Thyroid gland (tissue), 4 donors: ENCODE results near the gene CBX1. TPM values are rescaled to one million over a fixed set of nuclear protein-coding genes. Genes with fewer than 3 reads are reported as not detected.

Source experiments
- DNase-seq, 2 donors: peaks; one replicate each; pipeline ENCODE4 v3.0.0-alpha.2; 2019
- H3K27ac ChIP-seq, 3 donors: fragments of 200-600 bp; sonication (generic); 1 replicate in 2 of 3; 2 replicates in 1 of 3; pipeline ENCODE4 v1.5.1; 2016 to 2019; ENCODE audit warnings: mild to moderate bottlenecking in 1 of 3, moderate library complexity in 1 of 3
- H3K27me3 ChIP-seq: fragments of 200-600 bp; sonication (generic); one replicate; pipeline ENCODE4 v1.5.1; 2019
- H3K36me3 ChIP-seq, 2 donors: fragments of 200-600 bp; sonication (generic); one replicate each; pipeline ENCODE4 v1.5.1; 2016 to 2019
- H3K4me1 ChIP-seq, 2 donors: fragments of 200-600 bp; sonication (generic); one replicate each; pipeline ENCODE4 v1.5.1; 2017 to 2019
- H3K4me3 ChIP-seq, 3 donors: fragments of 200-600 bp; sonication (generic); replicated peaks in 1 of 3; 1 replicate in 2 of 3; 2 replicates in 1 of 3; pipeline ENCODE4 v1.5.1; 2016; ENCODE audit warnings: mild to moderate bottlenecking in 1 of 3
- H3K9me3 ChIP-seq: fragments of 200-600 bp; sonication (generic); one replicate; pipeline ENCODE4 v1.5.1; 2017
- POLR2A ChIP-seq, 2 donors: fragments of 450-650 bp; IDR thresholded peaks; one replicate each; pipeline ENCODE4 v1.6.1; 2017; ENCODE audit warnings: antibody characterized with exemption in 2 of 2, mild to moderate bottlenecking in 2 of 2, moderate library complexity in 1 of 2
- WGBS, 2 donors: methylation state at CpG; one replicate each; pipeline ENCODE4 v1.1.5; 2017; 5-methylcytosine and 5-hydroxymethylcytosine counted together
- intact Hi-C: fragments of 100-400 bp; cut with DNase I; formaldehyde crosslinking; loops from one replicate; pipeline ENCODE4 v1.15.1; 2023
- total RNA-seq, 4 donors: library from RNA; depleted of rRNA; stranded (reverse); fragments of >200 nt; gene quantifications; one replicate each; pipeline ENCODE4 v1.2.3, GENCODE V29; 2016
- TF ChIP-seq, protein P1 (sequence below), 6 experiments: fragments of 200-600 bp in 3 of 6; fragments of 450-650 bp in 3 of 6; sonication (generic) in 3 of 6; IDR thresholded peaks; one replicate each; pipeline ENCODE4 v1.5.1; 2016 to 2019; ENCODE audit warnings: antibody characterized with exemption in 6 of 6, mild to moderate bottlenecking in 2 of 6, inconsistent platforms in 1 of 6, moderate library complexity in 1 of 6

CBX1 gene
- total RNA-seq, 4 donors from 2014 or later, result 33.0 to 49.1 (median 38.2) TPM

DNA sequence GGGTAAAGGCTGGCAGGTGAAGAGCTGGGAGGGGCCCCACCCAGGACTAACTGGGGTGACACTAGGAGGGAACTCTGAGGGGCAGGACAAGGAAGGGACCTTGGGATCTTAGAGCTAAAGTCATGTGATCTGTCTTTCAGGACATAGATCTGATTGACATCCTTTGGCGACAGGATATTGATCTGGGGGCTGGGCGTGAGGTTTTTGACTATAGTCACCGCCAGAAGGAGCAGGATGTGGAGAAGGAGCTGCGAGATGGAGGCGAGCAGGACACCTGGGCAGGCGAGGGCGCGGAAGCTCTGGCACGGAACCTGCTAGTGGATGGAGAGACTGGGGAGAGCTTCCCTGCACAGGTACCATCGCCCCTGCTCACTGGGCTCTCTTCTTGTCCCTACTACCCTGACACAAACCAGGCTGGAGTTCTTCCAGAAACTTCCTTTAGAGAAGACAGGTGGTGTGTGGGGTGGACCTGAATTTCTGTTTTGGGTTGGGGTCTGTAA, 45.0 kb downstream of the CBX1 start:
- Histone ChIP-seq H3K27me3 (no peaks in the 10 kb centered on the region), H3K4me3 (no peak overlapping the region), H3K36me3 (peaks cover 47% of the 10 kb centered on the region in 2 donors), H3K27ac (peak overlapping the region in 1 of 3 donors; percentile 29), H3K9me3 (no peaks in the 10 kb centered on the region), H3K4me1 (peaks cover 40 to 45% of the 10 kb centered on the region in 2 donors)
- WGBS, 2 donors, result 91 to 94% methylated on average over 10 of the region's 10 CpGs
- DNase-seq, result no peak
- intact Hi-C loops, result no loop called here
- TF ChIP-seq POLR2A (IDR thresholded peaks at IDR 0.05), result no peak
- TF ChIP-seq, protein P1, sequence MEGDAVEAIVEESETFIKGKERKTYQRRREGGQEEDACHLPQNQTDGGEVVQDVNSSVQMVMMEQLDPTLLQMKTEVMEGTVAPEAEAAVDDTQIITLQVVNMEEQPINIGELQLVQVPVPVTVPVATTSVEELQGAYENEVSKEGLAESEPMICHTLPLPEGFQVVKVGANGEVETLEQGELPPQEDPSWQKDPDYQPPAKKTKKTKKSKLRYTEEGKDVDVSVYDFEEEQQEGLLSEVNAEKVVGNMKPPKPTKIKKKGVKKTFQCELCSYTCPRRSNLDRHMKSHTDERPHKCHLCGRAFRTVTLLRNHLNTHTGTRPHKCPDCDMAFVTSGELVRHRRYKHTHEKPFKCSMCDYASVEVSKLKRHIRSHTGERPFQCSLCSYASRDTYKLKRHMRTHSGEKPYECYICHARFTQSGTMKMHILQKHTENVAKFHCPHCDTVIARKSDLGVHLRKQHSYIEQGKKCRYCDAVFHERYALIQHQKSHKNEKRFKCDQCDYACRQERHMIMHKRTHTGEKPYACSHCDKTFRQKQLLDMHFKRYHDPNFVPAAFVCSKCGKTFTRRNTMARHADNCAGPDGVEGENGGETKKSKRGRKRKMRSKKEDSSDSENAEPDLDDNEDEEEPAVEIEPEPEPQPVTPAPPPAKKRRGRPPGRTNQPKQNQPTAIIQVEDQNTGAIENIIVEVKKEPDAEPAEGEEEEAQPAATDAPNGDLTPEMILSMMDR (IDR thresholded peaks at IDR 0.05), result no peak

DNA sequence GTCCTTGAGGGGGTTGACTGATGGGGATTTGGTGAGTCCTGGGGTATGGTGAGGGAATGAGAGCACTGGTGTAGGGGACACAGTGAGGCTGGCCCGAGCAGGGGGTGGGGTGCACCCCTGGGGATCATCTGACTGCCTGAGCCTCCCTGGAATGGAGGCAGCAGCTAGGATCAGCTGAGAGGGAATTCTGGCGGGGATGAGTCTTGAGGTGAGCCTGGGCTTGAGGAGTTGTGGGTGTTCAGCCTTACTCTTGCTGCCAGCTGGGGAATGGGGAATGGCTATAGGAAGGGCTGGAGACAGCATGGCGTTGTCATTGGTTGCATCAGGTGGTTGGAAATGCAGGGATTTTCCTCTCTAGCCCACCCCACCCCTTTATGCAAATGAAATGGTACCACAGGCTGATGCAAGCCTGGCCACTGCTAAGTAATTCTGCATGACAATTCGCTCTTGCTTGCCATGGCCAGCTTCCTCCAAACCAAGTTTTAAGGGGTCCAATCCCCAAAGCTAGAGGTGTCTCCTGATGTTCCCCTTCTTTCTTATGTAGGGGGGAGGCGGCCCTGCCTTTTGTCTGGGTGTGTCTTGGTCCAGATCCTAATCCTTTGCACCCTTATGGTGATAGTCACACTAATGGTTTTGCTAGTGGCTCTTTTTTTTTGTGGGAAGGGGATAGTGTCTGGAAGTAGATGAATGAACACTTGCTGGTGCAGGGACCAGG, 45.6 kb downstream of the CBX1 start:
- Histone ChIP-seq H3K4me1 (peaks cover 47 to 51% of the 10 kb centered on the region in 2 donors), H3K27ac (peak overlapping the region in 1 of 3 donors; percentile 29), H3K36me3 (peaks cover 43 to 49% of the 10 kb centered on the region in 2 donors), H3K9me3 (no peaks in the 10 kb centered on the region), H3K4me3 (no peak overlapping the region), H3K27me3 (no peaks in the 10 kb centered on the region)
- 91 to 95% methylated on average over 5 of the region's 5 CpGs for WGBS, 2 donors
- intact Hi-C loops, result no loop called here
- DNase-seq, result no peak
- TF ChIP-seq, protein P1 (IDR thresholded peaks at IDR 0.05), result no peak
- no peak for TF ChIP-seq POLR2A (IDR thresholded peaks at IDR 0.05)

DNA sequence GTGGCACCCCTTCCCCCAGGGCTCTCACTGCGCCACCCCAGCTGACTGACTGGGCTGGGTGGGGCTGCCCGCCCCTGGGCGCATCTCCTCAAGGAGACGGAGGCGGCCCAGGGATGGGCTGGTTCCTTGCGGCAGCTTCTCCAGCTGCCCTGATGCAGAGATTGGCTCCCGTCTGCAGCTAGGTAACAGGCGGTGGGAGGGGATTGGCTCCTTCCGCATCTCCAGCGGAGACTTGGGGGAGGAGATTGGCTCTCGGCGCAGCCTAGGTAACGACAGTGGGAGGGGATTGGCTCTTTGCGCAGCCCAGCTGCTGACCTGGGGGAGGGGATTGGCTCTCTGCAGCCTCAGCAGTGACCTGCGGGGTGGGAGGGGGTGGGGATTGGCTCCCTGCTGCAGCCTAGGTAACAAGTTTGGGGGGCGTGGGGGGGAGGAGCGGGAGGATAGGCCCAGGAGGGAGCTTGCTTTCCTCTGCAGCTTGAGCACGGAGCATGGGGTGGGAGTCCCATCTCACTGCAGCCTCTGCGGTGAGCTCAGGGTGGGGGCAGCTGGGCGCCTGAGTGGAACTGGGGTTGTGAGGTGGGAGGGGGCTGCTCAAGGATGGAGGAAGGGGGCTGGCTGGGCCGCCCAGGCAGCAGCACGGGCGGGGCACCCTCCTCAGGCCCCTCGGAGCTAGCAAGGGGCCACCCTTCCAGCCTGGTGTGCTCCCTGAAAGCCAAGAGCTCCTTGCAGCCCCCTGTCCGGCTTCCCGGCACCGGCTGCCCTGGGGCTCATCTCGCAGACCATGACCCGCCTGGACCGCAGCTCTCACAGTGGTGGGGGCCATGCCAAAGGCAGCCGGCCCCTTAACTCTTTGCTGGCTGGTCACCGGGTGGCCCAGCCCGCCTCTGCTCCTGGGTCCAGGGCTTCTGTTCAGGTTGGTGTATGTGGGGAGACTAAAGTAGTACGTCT, 46.8 kb downstream of the CBX1 start:
- Histone ChIP-seq H3K27me3 (no peaks in the 10 kb centered on the region), H3K4me1 (peaks cover 58 to 63% of the 10 kb centered on the region in 2 donors), H3K27ac (peak overlapping the region; percentile 92 to 97 (median 95)), H3K4me3 (peak overlapping the region in 1 of 3 donors; percentile 15), H3K9me3 (no peaks in the 10 kb centered on the region), H3K36me3 (peaks cover 33 to 39% of the 10 kb centered on the region in 2 donors)
- peak; percentile 90 to 91 for DNase-seq
- TF ChIP-seq POLR2A (IDR thresholded peaks at IDR 0.05), result no peak
- TF ChIP-seq, protein P1 (IDR thresholded peaks at IDR 0.05), result no peak
- intact Hi-C loops, result no loop called here
- 25 to 31% methylated on average over 14 to 15 of the region's 34 CpGs for WGBS, 2 donors

DNA sequence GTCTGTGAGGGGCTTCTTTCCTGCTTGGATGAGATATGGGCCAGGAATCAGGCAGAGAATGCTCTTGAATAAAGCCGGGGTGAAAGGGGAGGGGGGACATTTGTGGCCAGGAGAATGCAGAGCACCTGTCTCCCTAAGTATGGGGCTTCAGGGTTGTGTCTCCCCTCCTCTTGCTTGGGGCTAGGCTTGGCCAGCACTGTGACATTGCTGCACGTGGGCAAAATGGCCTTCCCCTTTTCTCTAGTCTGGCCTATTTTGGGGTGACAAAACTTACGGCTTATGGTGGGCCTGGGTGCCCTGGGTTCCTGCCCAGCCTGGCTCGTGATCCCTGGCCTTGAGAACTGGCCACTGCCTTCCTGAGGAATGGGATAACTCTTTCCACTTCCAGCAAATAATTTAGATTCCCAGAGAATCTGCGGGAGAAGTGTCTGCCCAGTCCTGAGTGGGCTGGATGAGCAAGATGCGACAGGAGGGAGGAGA, 47.5 kb downstream of the CBX1 start:
- WGBS, 2 donors, result 29 to 43% methylated on average over 6 of the region's 6 CpGs
- no peak for TF ChIP-seq POLR2A (IDR thresholded peaks at IDR 0.05)
- TF ChIP-seq, protein P1 (IDR thresholded peaks at IDR 0.05), result no peak
- Histone ChIP-seq H3K36me3 (peaks cover 26 to 32% of the 10 kb centered on the region in 2 donors), H3K27me3 (no peaks in the 10 kb centered on the region), H3K4me3 (peak overlapping the region in 1 of 3 donors; percentile 15), H3K4me1 (peaks cover 64% of the 10 kb centered on the region in 2 donors), H3K27ac (peak overlapping the region; percentile 92 to 97 (median 95)), H3K9me3 (no peaks in the 10 kb centered on the region)
- DNase-seq, result no peak
- intact Hi-C loops, result no loop called here
